ENCODE data around the gene PSMB5.
A peak's percentile ranks its signal among the peaks of the same experiment; 100 is the strongest.

The PSMB5 gene

DNA sequence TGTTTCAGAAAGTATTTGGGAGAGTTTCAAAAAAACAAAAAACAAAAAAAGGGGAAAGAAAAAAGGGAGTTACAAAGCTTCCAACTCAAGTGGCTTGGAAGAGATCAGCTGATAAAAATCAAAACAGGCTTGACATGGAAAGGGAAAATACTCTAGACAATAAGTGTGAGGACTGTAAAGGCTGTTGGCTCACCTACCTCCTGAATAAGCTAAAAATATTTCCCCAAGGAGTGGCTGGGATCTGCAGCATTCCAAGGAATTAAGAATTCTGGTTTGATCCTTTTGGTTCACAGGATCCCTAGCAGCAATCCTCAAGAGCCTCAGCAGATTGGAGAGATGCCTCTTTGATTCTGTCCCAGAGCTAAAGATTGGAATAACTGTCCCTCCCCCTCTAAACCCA lies 41.2 kb downstream of the PSMB5 start:
- 0 out of 2 replicates have a peak, but pooled peaks cover 5% of the 10 kb centered on the region for H3K4me1 ChIP-seq (ENCODE audit: insufficient read depth, low read length)
- H3K9me3 ChIP-seq (ENCODE audit: insufficient read depth, low read depth, low read length), result no peaks in the 10 kb centered on the region
- no peaks in the 10 kb centered on the region for H3K27me3 ChIP-seq (ENCODE audit: insufficient read depth, low read length)
- H3K9ac ChIP-seq (ENCODE audit: low read depth, low read length), result no peak overlapping the region
- no peak overlapping the region for H3K4me3 ChIP-seq (ENCODE audit: low read length)
- H3K27ac ChIP-seq (ENCODE audit: low read length), result no peak overlapping the region
- H3K36me3 ChIP-seq (ENCODE audit: insufficient read depth, low read depth, low read length), result no peaks in the 10 kb centered on the region

GRCh38 chr14:22991852-22992251 lies 42.8 kb downstream of the PSMB5 start:
- no peak overlapping the region for H3K9ac ChIP-seq (ENCODE audit: low read depth, low read length)
- no peaks in the 10 kb centered on the region for H3K27me3 ChIP-seq (ENCODE audit: insufficient read depth, low read length)
- no peaks in the 10 kb centered on the region for H3K9me3 ChIP-seq (ENCODE audit: insufficient read depth, low read depth, low read length)
- no peaks in the 10 kb centered on the region for H3K36me3 ChIP-seq (ENCODE audit: insufficient read depth, low read depth, low read length)
- H3K27ac ChIP-seq (ENCODE audit: low read length), result no peak overlapping the region
- no peak overlapping the region for H3K4me3 ChIP-seq (ENCODE audit: low read length)
- H3K4me1 ChIP-seq (ENCODE audit: insufficient read depth, low read length), result 0 out of 2 replicates have a peak, but pooled peaks cover 5% of the 10 kb centered on the region

GRCh38 chr14:22987291-22987690 lies 47.4 kb downstream of the PSMB5 start:
- Histone ChIP-seq H3K36me3 (ENCODE audit: insufficient read depth, low read depth, low read length) (no peaks in the 10 kb centered on the region), H3K4me3 (ENCODE audit: low read length) (no peak overlapping the region)

DNA sequence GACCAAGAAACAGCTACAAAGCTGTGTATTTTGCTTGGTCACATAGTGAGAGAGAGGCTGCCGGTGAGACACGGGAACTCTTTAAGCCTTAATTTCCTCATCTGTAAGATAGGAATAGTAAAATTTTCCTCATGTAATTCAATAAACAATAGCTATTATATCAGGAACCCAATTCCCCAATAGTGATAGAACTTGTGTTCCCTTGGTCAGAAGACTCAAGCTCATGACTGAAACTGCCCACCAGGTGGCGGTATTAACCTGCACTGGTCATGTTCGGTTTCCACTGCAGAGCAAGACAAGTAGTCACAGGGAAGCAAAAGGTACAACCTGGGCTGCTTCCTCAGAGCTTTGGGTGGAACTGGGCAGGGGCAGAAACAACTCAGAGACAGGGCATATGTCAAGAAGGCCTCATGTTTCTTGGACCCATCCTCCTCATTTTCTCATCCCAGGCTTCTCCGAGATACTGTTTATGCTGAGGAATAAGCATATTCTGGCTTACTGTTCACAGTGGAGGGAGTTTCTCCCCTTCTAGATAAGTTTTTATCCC lies 48.1 kb downstream of the PSMB5 start:
- H3K4me3 ChIP-seq (ENCODE audit: low read length), result no peak overlapping the region
- no peak overlapping the region for H3K27ac ChIP-seq (ENCODE audit: low read length)
- no peak overlapping the region for H3K9ac ChIP-seq (ENCODE audit: low read depth, low read length)
- peaks cover 3% of the 10 kb centered on the region; the same call in 1 of the 2 replicates for H3K4me1 ChIP-seq (ENCODE audit: insufficient read depth, low read length)
- no peaks in the 10 kb centered on the region for H3K36me3 ChIP-seq (ENCODE audit: insufficient read depth, low read depth, low read length)
- H3K9me3 ChIP-seq (ENCODE audit: insufficient read depth, low read depth, low read length), result no peaks in the 10 kb centered on the region
- peaks cover 8% of the 10 kb centered on the region; the same call in 1 of the 2 replicates for H3K27me3 ChIP-seq (ENCODE audit: insufficient read depth, low read length)

More at GRCh38 chr14:22987291-22987690, 47.4 kb downstream of the PSMB5 start:
- H3K9me3 ChIP-seq (ENCODE audit: insufficient read depth, low read depth, low read length), result no peaks in the 10 kb centered on the region
- H3K27me3 ChIP-seq (ENCODE audit: insufficient read depth, low read length), result peaks cover 4% of the 10 kb centered on the region; the same call in 1 of the 2 replicates
- H3K9ac ChIP-seq (ENCODE audit: low read depth, low read length), result no peak overlapping the region
- H3K4me1 ChIP-seq (ENCODE audit: insufficient read depth, low read length), result peaks cover 3% of the 10 kb centered on the region; the same call in 1 of the 2 replicates
- H3K27ac ChIP-seq (ENCODE audit: low read length), result no peak overlapping the region

DNA sequence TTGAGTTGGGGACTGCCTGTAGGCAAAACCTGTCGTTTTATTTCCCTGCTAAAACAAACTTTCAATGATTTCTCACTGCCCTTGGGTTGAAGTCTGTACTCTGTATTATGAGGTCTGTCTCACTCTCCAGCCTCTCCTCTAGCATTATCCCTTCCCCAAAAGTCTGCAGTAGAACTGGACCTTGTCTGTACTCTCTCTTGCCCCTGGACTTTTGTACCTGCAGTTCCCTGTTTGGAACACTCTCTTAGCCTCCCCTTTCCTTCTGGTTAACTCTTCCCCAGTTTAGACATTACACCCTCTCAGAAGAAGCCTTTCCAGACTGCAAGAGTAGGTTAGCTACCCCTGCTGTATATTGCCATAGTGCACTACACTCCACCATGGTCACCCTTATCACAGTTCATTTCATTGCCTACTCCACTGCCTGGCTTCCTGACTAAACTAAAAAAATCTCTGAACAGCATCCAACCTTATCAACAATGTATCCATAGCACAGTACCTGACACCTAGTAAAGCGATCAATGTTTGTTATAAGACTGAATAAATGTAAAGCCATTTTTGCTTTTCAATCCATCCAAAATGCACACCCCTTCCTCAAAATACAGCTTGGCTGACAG lies 48.7 kb downstream of the PSMB5 start:
- Histone ChIP-seq H3K4me1 (ENCODE audit: insufficient read depth, low read length) (peaks cover 3% of the 10 kb centered on the region; the same call in 1 of the 2 replicates), H3K4me3 (ENCODE audit: low read length) (no peak overlapping the region), H3K9ac (ENCODE audit: low read depth, low read length) (no peak overlapping the region), H3K27me3 (ENCODE audit: insufficient read depth, low read length) (peaks cover 14% of the 10 kb centered on the region), H3K9me3 (ENCODE audit: insufficient read depth, low read depth, low read length) (no peaks in the 10 kb centered on the region), H3K36me3 (ENCODE audit: insufficient read depth, low read depth, low read length) (no peaks in the 10 kb centered on the region), H3K27ac (ENCODE audit: low read length) (no peak overlapping the region)

GRCh38 chr14:22984959-22985658 lies 49.6 kb downstream of the PSMB5 start:
- H3K9me3 ChIP-seq (ENCODE audit: insufficient read depth, low read depth, low read length), result no peaks in the 10 kb centered on the region

DNA sequence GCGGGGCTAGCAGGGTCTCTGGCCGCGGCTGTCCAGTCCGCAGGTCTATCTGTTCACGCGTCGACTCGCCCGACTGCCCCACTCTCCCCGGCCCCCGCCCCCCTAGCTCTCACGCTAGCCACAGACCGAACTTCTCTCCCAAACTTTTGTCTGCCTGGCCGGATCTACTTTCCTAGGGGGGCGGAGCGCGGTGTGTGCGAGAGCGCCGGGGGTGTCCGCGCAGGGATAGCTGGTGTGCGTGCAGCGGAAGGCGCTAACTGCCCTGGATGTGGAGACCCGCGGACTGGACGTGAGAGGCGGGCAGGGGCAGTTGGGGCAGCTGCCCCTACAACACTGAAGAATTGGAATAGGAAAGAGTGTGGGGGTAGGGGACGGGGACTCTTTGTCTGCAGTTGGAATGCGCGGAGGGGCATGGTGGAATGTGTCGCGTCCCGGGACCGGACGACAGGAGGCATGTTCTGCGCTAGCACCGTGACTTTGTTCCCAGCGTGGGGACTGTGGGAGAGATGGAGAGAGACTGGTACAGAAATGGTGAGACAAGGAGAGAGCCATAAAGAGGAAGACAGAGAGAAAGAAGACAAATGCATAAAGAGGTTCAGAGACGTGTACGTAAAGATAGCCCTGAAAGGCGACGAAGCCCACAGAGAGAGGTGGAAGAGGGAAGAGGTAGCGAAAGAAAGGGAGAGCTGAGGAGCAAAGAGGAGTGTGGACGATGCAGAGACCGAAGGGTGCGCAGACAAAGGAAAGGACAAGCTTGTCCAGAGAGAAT lies 52.0 kb downstream of the PSMB5 start, which contains the start of gene AJUBA:
Gene AJUBA, minus strand, starts transcription at position 75 of the 769 bp plus-strand sequence. CDS start 285 bp downstream, outside the sequence.
- peaks cover 11% of the 10 kb centered on the region; the same call in 1 of the 2 replicates for H3K36me3 ChIP-seq (ENCODE audit: insufficient read depth, low read depth, low read length)
- no peaks in the 10 kb centered on the region for H3K9me3 ChIP-seq (ENCODE audit: insufficient read depth, low read depth, low read length)
- H3K27ac ChIP-seq (ENCODE audit: low read length), result no peak within 1 kb of the TSS
- H3K27me3 ChIP-seq (ENCODE audit: insufficient read depth, low read length), result peaks cover 26% of the 10 kb centered on the region
- peaks cover 26% of the 10 kb centered on the region for H3K4me1 ChIP-seq (ENCODE audit: insufficient read depth, low read length)
- H3K9ac ChIP-seq (ENCODE audit: low read depth, low read length), result peak within 1 kb of the TSS; percentile 86
- peak within 1 kb of the TSS; percentile 85 for H3K4me3 ChIP-seq (ENCODE audit: low read length)

More at GRCh38 chr14:22984959-22985658, 49.6 kb downstream of the PSMB5 start:
- Histone ChIP-seq H3K36me3 (ENCODE audit: insufficient read depth, low read depth, low read length) (no peaks in the 10 kb centered on the region; the same call in 1 of the 2 replicates), H3K9ac (ENCODE audit: low read depth, low read length) (no peak overlapping the region), H3K27me3 (ENCODE audit: insufficient read depth, low read length) (peaks cover 19% of the 10 kb centered on the region), H3K4me3 (ENCODE audit: low read length) (no peak overlapping the region), H3K27ac (ENCODE audit: low read length) (no peak overlapping the region), H3K4me1 (ENCODE audit: insufficient read depth, low read length) (peaks cover 5% of the 10 kb centered on the region; the same call in 1 of the 2 replicates)

DNA sequence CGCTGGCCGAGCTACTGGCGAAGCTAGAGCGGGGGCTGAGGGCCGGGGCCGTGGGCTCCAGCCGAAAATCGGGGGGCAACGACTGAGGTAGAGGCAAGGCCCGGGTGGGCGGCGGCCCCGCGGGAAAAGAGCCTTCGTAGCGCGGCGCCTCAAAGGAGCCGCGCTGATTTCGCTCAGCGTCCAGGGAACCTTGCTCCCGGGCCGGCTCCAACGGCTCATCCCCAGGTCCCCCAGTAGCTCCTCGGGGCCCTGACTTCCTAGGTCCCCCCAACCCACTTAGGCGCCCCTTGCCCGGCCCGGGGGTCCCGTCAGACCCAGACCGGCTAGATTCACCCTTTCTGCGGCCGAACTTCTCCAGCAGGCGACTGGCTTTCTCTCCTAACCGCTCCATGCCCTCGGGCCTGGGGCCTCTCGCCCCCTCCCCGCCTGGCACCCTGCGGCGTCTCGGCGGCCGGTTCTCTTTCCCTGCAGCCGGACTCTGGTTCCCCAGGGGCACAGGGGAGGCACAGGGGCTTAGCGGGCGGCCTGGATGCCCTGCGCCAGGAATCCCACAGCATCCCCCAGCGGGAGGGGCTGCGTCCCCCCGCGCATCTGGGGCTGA lies 52.7 kb downstream of the PSMB5 start:
- Histone ChIP-seq H3K27ac (ENCODE audit: low read length) (no peak overlapping the region), H3K9ac (ENCODE audit: low read depth, low read length) (peak overlapping the region; percentile 86), H3K9me3 (ENCODE audit: insufficient read depth, low read depth, low read length) (no peaks in the 10 kb centered on the region)

DNA sequence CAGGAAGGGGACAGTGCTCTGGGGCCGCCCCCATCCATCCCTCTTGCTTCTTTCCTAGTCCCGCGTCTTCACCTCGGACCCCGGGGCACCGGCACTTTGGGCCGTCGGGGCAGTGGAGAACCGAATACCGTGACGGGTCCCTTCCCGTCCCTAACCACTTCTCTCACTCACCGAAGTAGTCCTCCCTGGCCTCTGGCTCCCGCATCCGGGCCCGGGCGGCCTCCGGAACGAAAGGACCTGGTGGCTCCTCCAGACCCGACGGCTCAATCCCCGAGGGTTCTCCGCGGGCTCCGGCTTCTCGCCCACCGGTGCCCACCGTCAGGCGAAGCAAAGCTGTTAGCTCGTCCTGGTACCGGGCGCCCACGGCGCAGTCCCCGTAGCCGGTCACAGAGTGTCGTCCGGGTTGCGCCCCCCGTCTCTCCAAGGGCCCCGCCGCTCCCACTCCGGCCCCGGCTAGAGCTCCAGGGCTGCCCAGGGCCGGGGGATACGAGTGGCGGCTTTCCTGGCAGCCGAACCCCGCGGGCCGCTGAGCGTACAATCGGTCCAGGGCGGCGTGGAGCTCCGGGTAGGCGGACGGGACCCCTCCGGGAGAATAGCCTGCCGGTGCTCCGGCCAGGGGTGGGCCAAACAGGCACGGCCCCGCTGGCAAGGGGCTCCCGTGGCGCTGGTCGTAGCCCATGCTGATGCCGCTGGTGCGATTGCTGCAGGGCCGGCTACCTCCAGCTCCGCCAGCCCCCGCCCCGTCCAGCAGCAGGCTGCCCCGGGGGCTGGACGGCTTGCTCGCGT lies 53.4 kb downstream of the PSMB5 start:
- Histone ChIP-seq H3K4me3 (ENCODE audit: low read length) (peak overlapping the region; percentile 85), H3K9ac (ENCODE audit: low read depth, low read length) (peak overlapping the region; percentile 86), H3K36me3 (ENCODE audit: insufficient read depth, low read depth, low read length) (peaks cover 22% of the 10 kb centered on the region), H3K9me3 (ENCODE audit: insufficient read depth, low read depth, low read length) (no peaks in the 10 kb centered on the region), H3K4me1 (ENCODE audit: insufficient read depth, low read length) (peaks cover 38% of the 10 kb centered on the region), H3K27me3 (ENCODE audit: insufficient read depth, low read length) (peaks cover 26% of the 10 kb centered on the region), H3K27ac (ENCODE audit: low read length) (no peak overlapping the region)

More for the DNA sequence above, 52.7 kb downstream of the PSMB5 start:
- peaks cover 15% of the 10 kb centered on the region for H3K36me3 ChIP-seq (ENCODE audit: insufficient read depth, low read depth, low read length)
- peaks cover 26% of the 10 kb centered on the region for H3K27me3 ChIP-seq (ENCODE audit: insufficient read depth, low read length)
- peak overlapping the region; percentile 85 for H3K4me3 ChIP-seq (ENCODE audit: low read length)
- H3K4me1 ChIP-seq (ENCODE audit: insufficient read depth, low read length), result peaks cover 31% of the 10 kb centered on the region

DNA sequence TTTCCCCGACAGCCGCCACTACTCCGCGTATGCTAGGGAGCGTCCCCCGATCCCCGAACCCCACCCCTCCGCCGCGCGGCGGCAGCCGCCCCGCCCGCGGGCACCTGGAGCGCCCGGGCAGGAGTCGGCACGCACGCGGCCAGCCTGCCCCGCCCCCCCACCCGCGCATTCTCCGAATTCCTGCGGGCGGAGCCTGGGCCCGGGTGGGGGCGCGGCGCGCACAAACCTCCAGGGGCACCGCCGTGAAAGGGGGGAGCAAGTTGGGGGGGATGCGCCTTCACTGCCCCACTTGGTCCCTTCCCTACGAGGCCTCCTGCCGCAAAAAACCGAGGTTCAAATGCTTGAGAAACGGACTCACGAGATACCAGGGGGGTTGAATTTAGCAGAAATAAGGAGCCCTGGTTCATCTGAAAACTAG lies 54.0 kb downstream of the PSMB5 start:
- no peaks in the 10 kb centered on the region for H3K9me3 ChIP-seq (ENCODE audit: insufficient read depth, low read depth, low read length)
- peak overlapping the region; percentile 86 for H3K4me3 ChIP-seq (ENCODE audit: low read length)
- H3K36me3 ChIP-seq (ENCODE audit: insufficient read depth, low read depth, low read length), result peaks cover 27% of the 10 kb centered on the region
- peaks cover 39% of the 10 kb centered on the region for H3K4me1 ChIP-seq (ENCODE audit: insufficient read depth, low read length)
- H3K9ac ChIP-seq (ENCODE audit: low read depth, low read length), result peak overlapping the region; percentile 86
- H3K27me3 ChIP-seq (ENCODE audit: insufficient read depth, low read length), result peaks cover 26% of the 10 kb centered on the region
- H3K27ac ChIP-seq (ENCODE audit: low read length), result no peak overlapping the region

Data from iPS-20b (cell line).